NT2/D1 (cell line): Measurements from ENCODE around the gene MYCBPAP.

ENCODE experiments used
- SUZ12 ChIP-seq: IDR thresholded peaks from 2 replicates; pipeline ENCODE4 v1.6.1; 2011; ENCODE audit not compliant: insufficient read length, insufficient read depth; ENCODE audit errors: extremely low read depth
- YY1 ChIP-seq: IDR thresholded peaks from 2 replicates; pipeline ENCODE4 v1.6.1; 2011; ENCODE audit not compliant: insufficient read length, insufficient read depth
- ZNF274 ChIP-seq: IDR thresholded peaks from 2 replicates; pipeline ENCODE4 v1.6.1; 2011; ENCODE audit warnings: mild to moderate bottlenecking, low read depth, low read length

DNA sequence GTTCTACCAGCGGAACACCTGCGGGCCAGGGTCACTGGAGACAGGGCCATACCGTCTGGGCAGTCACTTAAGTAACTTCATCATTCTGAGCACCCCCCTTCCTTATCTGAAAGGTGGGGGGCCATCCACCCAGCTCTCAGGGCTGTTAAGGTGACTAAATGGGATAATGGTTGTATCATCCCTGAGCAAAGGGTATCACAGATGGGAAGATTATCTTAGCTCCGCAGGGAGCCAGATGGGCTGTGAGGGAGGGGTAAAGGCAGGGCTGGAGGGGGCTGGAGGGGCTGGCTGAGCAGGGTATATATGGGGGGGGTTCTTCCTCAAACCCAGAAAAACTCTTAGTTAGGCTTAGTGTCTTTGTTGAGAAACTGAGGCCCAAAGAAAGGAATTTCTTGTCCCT is 49.4 kb downstream of the MYCBPAP start:
- TF ChIP-seq ZNF274, result no peak
- TF ChIP-seq YY1, result no peak
- TF ChIP-seq SUZ12, result no peak
